ENCODE measurements around the gene PLAAT2.

DNA sequence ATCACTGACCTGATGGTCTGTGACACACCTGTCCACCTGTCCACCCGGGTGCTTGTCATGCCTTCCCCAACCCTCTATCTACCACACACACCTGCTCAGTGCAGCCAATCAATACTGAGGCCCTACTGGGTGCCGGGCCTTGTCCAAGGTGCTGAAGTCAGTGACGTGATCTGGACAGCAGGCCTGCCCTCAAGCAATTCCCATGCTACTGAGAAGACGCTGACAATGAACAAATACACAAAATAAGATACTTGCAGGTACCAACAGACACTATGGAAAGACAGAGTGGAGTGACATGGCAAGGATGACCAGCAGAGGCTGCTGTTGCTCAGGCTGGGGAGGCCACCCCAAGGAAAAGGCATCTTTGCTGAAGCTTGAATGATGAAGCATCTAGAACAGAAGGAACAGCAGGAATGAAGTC lies 29.8 kb upstream of the PLAAT2 start:
- TF ChIP-seq, protein P1, sequence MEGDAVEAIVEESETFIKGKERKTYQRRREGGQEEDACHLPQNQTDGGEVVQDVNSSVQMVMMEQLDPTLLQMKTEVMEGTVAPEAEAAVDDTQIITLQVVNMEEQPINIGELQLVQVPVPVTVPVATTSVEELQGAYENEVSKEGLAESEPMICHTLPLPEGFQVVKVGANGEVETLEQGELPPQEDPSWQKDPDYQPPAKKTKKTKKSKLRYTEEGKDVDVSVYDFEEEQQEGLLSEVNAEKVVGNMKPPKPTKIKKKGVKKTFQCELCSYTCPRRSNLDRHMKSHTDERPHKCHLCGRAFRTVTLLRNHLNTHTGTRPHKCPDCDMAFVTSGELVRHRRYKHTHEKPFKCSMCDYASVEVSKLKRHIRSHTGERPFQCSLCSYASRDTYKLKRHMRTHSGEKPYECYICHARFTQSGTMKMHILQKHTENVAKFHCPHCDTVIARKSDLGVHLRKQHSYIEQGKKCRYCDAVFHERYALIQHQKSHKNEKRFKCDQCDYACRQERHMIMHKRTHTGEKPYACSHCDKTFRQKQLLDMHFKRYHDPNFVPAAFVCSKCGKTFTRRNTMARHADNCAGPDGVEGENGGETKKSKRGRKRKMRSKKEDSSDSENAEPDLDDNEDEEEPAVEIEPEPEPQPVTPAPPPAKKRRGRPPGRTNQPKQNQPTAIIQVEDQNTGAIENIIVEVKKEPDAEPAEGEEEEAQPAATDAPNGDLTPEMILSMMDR (IDR thresholded peaks at IDR 0.05) = peak; percentile 23 to 47 (median 31)
- TF ChIP-seq POLR2AphosphoS5 (IDR thresholded peaks at IDR 0.05) (no peak), POLR2A (IDR thresholded peaks at IDR 0.05; ENCODE audit: low read depth) (no peak), EP300 (IDR thresholded peaks at IDR 0.05) (no peak)
